Measurements from ENCODE around the gene GRID1.

DNA sequence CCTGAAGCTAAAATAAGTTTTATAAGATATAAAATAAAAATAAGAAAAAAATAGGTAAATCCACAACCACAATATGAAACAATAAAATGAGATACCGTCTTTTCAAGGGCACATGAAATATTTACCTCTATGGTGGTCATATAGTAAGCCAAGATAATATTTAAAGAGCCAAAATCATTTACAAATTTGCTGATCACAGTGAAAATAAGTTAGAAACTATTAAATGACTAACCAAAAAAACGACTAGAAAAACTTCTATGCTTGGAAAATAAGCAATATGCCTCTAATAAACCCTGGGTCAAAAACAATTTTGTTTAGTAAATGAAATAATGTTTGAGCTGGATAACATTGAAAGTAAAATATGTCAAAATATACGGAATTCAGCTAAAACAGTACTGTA is 535.2 kb downstream of the GRID1 start:
- TF ChIP-seq CTCF (IDR thresholded peaks at IDR 0.05) = no peak
- no peak for TF ChIP-seq POLR2A (IDR thresholded peaks at IDR 0.05)
- TF ChIP-seq POLR2AphosphoS5 (IDR thresholded peaks at IDR 0.05; ENCODE audit: insufficient read depth in 1 of 2, low read depth in 1 of 2) = no peak
